CD4-positive, CD25-positive, alpha-beta regulatory T cell (primary cell): ENCODE data around the gene RPL10. TPM values are rescaled to one million over a fixed set of nuclear protein-coding genes. Genes with fewer than 3 reads are reported as not detected.
A peak's percentile ranks its signal among the peaks of the same experiment; 100 is the strongest.

Experiments
- ATAC-seq, 2 donors: fragments of 150-1000 bp; cut with Tn5 transposase; one replicate each; pipeline ENCODE4 v1.10.0; 2021; ENCODE audit warnings: low read depth in 2 of 2, moderate number of reproducible peaks in 2 of 2, moderate library complexity in 1 of 2
- DNase-seq, 3 donors: peaks; one replicate each; pipeline versions ENCODE4 v3.0.0 to v3.0.0-alpha.2; 2012 to 2022; ENCODE audit warnings: mixed read lengths in 1 of 3
- H3K27ac ChIP-seq: one replicate; pipeline ENCODE4 v1.7.0; 2013; ENCODE audit warnings: mild to moderate bottlenecking, low read length; ENCODE audit not compliant: insufficient read depth, poor library complexity, severe bottlenecking
- H3K27me3 ChIP-seq: one replicate; pipeline ENCODE4 v1.7.0; 2013; ENCODE audit warnings: low read length; ENCODE audit not compliant: control insufficient read depth, insufficient read depth
- H3K36me3 ChIP-seq: one replicate; pipeline ENCODE4 v1.7.0; 2013; ENCODE audit warnings: mild to moderate bottlenecking, low read length, moderate library complexity; ENCODE audit not compliant: control insufficient read depth, insufficient read depth
- H3K4me1 ChIP-seq: 2 replicates; pipeline ENCODE4 v1.7.0; 2013; ENCODE audit warnings: mild to moderate bottlenecking, low read length; ENCODE audit not compliant: insufficient read depth, control insufficient read depth, poor library complexity, severe bottlenecking
- H3K4me3 ChIP-seq: one replicate; pipeline ENCODE4 v1.7.0; 2013; ENCODE audit warnings: low read depth, mild to moderate bottlenecking, low read length, moderate library complexity
- H3K9me3 ChIP-seq, 2 experiments: 1 replicate in 1 of 2; 2 replicates in 1 of 2; pipeline ENCODE4 v1.7.0; 2013; ENCODE audit warnings: low read length in 2 of 2, mild to moderate bottlenecking in 1 of 2, moderate library complexity in 1 of 2; ENCODE audit not compliant: control insufficient read depth in 2 of 2
- H3K27ac Mint-ChIP-seq, 3 donors: one replicate each; pipeline ENCODE4 v1.8.0; 2020 to 2022; ENCODE audit warnings: mild to moderate bottlenecking in 3 of 3, mixed read lengths in 3 of 3, moderate library complexity in 2 of 3
- H3K27me3 Mint-ChIP-seq: one replicate; pipeline ENCODE4 v1.8.0; 2022; ENCODE audit warnings: mild to moderate bottlenecking, mixed read lengths
- H3K36me3 Mint-ChIP-seq: one replicate; pipeline ENCODE4 v1.8.0; 2020; ENCODE audit warnings: mixed read lengths
- H3K4me1 Mint-ChIP-seq, 4 donors: one replicate each; pipeline ENCODE4 v1.8.0; 2020 to 2022; ENCODE audit warnings: mixed read lengths in 4 of 4, mild to moderate bottlenecking in 1 of 4
- H3K4me3 Mint-ChIP-seq, 4 donors: one replicate each; pipeline ENCODE4 v1.8.0; 2020 to 2022; ENCODE audit warnings: mild to moderate bottlenecking in 4 of 4, mixed read lengths in 4 of 4, moderate library complexity in 3 of 4
- H3K9me3 Mint-ChIP-seq, 7 donors: one replicate each; pipeline ENCODE4 v1.8.0; 2020 to 2022; ENCODE audit warnings: mixed read lengths in 7 of 7, mild to moderate bottlenecking in 3 of 7, moderate library complexity in 2 of 7
- polyA plus RNA-seq, 4 donors: library from polyadenylated mRNA; unstranded; fragments of 300-500 nt; fragmentation: Illumina TruSeq; gene quantifications; one replicate each; pipeline ENCODE4 v1.2.3, GENCODE V29; 2021
- total RNA-seq: library from RNA; stranded (reverse); gene quantifications from one replicate; pipeline ENCODE4 v1.2.3, GENCODE V29; 2022

The RPL10 gene
- total and polyA plus RNA-seq, 5 donors from 2014 or later, result 3,877 to 6,073 (median 4,330) TPM

DNA sequence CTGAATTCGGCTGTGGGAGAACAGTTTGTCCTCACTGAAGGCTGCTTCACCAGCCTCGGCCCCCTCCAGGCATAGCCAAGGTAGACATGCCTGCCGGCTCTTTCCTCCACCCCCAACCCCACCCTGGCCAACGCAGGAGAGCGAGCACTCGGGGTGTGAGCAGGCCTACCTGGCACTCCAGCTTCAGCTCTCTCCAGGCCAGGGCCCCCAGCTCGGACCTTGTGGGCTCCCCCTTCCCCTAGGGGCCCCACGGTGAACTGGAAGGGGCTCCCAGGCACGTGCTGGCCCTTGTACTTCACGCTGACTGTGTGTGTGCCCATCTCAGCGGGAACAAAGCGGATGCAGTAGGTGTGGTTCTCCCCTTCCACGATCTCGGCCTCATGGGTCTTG is 46.2 kb upstream of the RPL10 start:
- Mint-ChIP-seq H3K27ac (peak overlapping the region; percentile 80 to 92 (median 82)), H3K4me1 (peaks cover 0 to 77% (median 11%) of the 10 kb centered on the region in 4 donors), H3K36me3 (peaks cover 8% of the 10 kb centered on the region), H3K27me3 (no peaks in the 10 kb centered on the region), H3K9me3 (peaks cover 0 to 1% (median 0%) of the 10 kb centered on the region in 7 donors), H3K4me3 (peak overlapping the region; percentile 54 to 89 (median 66))
- Histone ChIP-seq H3K4me3 (no peak overlapping the region), H3K27ac (peak overlapping the region; percentile 68), H3K4me1 (peaks cover 98% of the 10 kb centered on the region), H3K9me3 (no peaks in the 10 kb centered on the region), H3K27me3 (no peaks in the 10 kb centered on the region), H3K36me3 (peaks cover 49% of the 10 kb centered on the region)
- ATAC-seq, result no peak
- DNase-seq, result no peak

DNA sequence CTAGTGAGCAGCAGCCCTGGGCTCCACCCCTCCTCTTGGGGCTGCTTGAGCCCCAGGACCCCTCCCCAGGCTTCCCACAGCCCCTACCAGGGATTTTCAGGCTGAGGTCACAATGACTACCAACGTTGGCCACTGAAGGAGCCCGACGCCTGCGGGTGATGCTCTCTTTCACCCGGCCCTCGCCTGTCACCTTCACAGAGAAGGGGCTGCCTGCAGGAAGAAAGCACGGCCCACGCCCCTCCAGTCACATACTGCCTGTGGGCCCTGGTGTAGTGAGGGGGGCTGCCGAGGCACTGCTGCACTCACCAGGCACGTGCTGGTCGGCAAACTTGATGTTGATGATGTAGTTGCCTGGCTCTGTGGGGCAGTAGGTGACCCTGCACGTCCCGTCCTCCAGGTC is 45.7 kb upstream of the RPL10 start:
- H3K27me3 Mint-ChIP-seq, result no peaks in the 10 kb centered on the region
- peaks cover 54% of the 10 kb centered on the region for H3K36me3 ChIP-seq
- H3K36me3 Mint-ChIP-seq, result peaks cover 5% of the 10 kb centered on the region
- no peaks in the 10 kb centered on the region for H3K27me3 ChIP-seq
- peaks cover 98% of the 10 kb centered on the region for H3K4me1 ChIP-seq
- peaks cover 0 to 75% (median 6%) of the 10 kb centered on the region in 4 donors for H3K4me1 Mint-ChIP-seq
- no peak overlapping the region for H3K4me3 ChIP-seq
- DNase-seq, result no peak
- H3K27ac Mint-ChIP-seq, result peak overlapping the region in 1 of 3 donors; percentile 80
- peak overlapping the region in 1 of 4 donors; percentile 56 for H3K4me3 Mint-ChIP-seq
- H3K27ac ChIP-seq, result peak overlapping the region; percentile 68
- H3K9me3 Mint-ChIP-seq, result no peaks in the 10 kb centered on the region
- ATAC-seq, result no peak
- H3K9me3 ChIP-seq, result no peaks in the 10 kb centered on the region

DNA sequence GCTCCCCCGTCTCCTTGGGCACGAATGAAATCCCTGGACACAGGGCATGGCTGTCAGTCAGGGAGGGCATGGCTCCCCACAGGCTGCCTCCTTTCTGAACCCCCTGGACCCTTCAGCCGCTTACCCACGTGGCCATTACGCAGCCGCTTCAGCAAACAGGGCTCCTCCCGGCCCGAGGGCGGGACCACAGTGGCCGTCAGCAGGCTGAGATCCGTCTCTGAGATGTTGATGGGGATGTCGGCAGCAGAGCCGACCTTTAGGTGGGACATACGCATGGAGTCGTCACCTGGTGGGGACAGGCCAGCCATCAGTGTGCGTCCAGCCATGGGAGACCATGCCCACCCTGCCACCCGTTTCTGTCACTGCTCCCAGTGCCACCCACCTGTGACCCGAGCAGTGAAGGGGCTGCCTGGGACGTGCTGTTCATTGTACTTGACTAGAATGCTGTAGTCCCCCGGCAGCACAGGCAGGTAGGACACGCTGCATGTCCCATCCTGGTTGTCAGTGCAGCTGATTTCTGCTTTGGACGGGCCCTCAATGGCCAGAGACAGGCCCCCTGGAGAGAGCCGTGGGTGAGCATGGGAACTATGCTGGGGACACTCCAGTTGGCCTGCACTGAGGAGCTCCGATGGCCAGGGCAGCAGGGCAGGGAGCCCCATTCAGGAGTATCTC is 44.9 kb upstream of the RPL10 start:
- Histone ChIP-seq H3K9me3 (no peaks in the 10 kb centered on the region), H3K27ac (no peak overlapping the region), H3K36me3 (peaks cover 62% of the 10 kb centered on the region), H3K4me3 (no peak overlapping the region), H3K27me3 (no peaks in the 10 kb centered on the region), H3K4me1 (peaks cover 98% of the 10 kb centered on the region)
- H3K36me3 Mint-ChIP-seq, result peaks cover 1% of the 10 kb centered on the region
- peak overlapping the region in 2 of 4 donors; percentile 28 to 54 for H3K4me3 Mint-ChIP-seq
- peaks cover 0 to 73% (median 5%) of the 10 kb centered on the region in 4 donors for H3K4me1 Mint-ChIP-seq
- H3K27me3 Mint-ChIP-seq, result no peaks in the 10 kb centered on the region
- peak overlapping the region in 1 of 3 donors; percentile 6 for H3K27ac Mint-ChIP-seq
- ATAC-seq, result no peak
- no peaks in the 10 kb centered on the region for H3K9me3 Mint-ChIP-seq
- no peak for DNase-seq

GRCh38 chrX:154354013-154354412 is 44.2 kb upstream of the RPL10 start:
- Histone ChIP-seq H3K4me1 (peaks cover 98% of the 10 kb centered on the region), H3K9me3 (no peaks in the 10 kb centered on the region), H3K27me3 (no peaks in the 10 kb centered on the region), H3K27ac (no peak overlapping the region), H3K4me3 (no peak overlapping the region), H3K36me3 (peaks cover 66% of the 10 kb centered on the region)
- H3K27ac Mint-ChIP-seq, result peak overlapping the region in 2 of 3 donors; percentile 6 to 55
- H3K9me3 Mint-ChIP-seq, result peaks cover 0 to 4% (median 0%) of the 10 kb centered on the region in 7 donors
- ATAC-seq (no peak), DNase-seq (no peak)
- H3K27me3 Mint-ChIP-seq, result no peaks in the 10 kb centered on the region
- peaks cover 0 to 74% (median 5%) of the 10 kb centered on the region in 4 donors for H3K4me1 Mint-ChIP-seq
- peak overlapping the region in 2 of 4 donors; percentile 28 to 54 for H3K4me3 Mint-ChIP-seq
- peaks cover 6% of the 10 kb centered on the region for H3K36me3 Mint-ChIP-seq

DNA sequence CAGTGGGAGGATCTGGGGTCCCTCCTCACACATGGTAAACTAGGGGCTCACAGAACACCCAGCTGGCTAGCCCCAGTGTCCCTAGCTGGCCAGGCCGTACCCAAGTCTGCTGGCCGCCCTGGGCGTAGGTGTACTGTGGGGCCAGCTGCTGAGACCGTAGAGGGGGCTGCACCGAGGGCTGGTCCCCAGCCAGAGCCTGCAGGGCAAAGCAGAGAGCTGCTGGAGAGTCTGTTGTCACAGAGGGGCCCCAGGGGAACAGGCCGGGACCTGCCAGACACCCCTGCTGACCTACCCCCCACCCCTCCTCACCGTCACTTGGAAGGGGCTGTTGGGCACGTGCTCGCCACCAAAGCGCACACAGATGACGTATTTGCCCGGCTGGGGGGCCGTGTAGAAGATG is 43.7 kb upstream of the RPL10 start:
- Mint-ChIP-seq H3K27ac (peak overlapping the region in 1 of 3 donors; percentile 55), H3K9me3 (peaks cover 0 to 4% (median 0%) of the 10 kb centered on the region in 7 donors), H3K36me3 (peaks cover 6% of the 10 kb centered on the region), H3K27me3 (no peaks in the 10 kb centered on the region), H3K4me3 (no peak overlapping the region), H3K4me1 (peaks cover 0 to 69% (median 5%) of the 10 kb centered on the region in 4 donors)
- H3K27me3 ChIP-seq, result no peaks in the 10 kb centered on the region
- H3K27ac ChIP-seq, result no peak overlapping the region
- peaks cover 98% of the 10 kb centered on the region for H3K4me1 ChIP-seq
- no peak for DNase-seq
- no peak overlapping the region for H3K4me3 ChIP-seq
- ATAC-seq, result no peak
- H3K36me3 ChIP-seq, result peaks cover 63% of the 10 kb centered on the region
- no peaks in the 10 kb centered on the region for H3K9me3 ChIP-seq

DNA sequence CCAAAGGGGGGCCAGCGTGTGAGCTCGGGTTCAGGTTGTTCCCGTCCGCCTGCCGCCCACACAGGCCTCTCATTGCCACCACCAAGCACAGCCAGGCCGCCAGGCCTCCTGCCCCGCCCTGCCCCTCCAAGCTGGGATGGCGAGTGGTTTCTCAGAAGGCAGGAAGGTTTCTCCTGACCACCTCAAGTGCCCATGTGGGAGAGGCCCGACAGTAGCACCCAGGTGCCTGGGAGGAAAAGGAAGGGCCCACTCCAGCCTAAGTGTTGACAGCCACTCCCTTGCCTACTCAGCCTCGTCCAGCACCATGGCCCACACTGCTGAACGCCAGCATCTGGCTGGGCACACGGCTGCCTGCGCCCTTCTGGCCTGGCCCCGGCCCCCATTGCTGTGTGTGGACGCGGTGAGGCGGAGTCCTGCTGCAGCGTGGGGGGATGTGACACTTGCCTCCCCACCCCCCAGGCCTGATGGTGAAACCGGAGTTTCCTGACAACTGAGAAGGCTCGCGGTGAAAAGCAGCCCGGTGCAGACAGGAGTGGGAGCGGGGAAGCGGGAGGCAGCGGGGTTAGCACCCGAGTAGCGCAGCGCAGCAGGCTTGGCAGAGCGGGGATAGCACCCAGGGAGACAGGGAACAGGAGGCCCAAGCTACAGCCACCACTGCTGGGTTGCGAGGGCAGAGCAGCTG is 42.9 kb upstream of the RPL10 start:
- Histone ChIP-seq H3K36me3 (peaks cover 61% of the 10 kb centered on the region), H3K27ac (no peak overlapping the region), H3K4me3 (no peak overlapping the region), H3K9me3 (no peaks in the 10 kb centered on the region), H3K4me1 (peaks cover 96% of the 10 kb centered on the region), H3K27me3 (no peaks in the 10 kb centered on the region)
- H3K9me3 Mint-ChIP-seq, result peaks cover 0 to 4% (median 0%) of the 10 kb centered on the region in 7 donors
- peaks cover 0 to 62% (median 5%) of the 10 kb centered on the region in 4 donors for H3K4me1 Mint-ChIP-seq
- H3K4me3 Mint-ChIP-seq, result no peak overlapping the region
- H3K27ac Mint-ChIP-seq, result peak overlapping the region in 1 of 3 donors; percentile 83
- no peaks in the 10 kb centered on the region for H3K27me3 Mint-ChIP-seq
- DNase-seq (no peak), ATAC-seq (no peak)
- peaks cover 6% of the 10 kb centered on the region for H3K36me3 Mint-ChIP-seq

DNA sequence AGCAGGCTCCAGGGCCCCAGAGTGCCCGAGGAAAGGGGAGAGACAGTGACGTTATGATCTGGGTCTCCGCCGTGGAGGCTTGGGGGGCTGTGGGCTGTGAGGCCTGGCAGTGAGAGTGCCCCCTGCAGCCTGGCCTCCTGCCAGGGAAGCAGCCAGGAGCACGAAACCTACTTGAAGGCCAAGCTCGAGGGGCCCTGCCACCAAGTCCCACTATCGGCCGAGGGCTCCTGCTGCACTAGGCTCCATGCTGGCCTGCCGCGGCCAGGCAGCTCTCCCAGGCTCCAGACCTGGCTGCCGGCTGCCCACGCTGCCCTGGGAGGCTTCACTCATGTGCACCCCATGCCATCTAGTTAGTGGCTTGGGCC is 42.4 kb upstream of the RPL10 start:
- H3K27me3 Mint-ChIP-seq, result no peaks in the 10 kb centered on the region
- DNase-seq (no peak), ATAC-seq (no peak)
- H3K4me1 Mint-ChIP-seq, result peaks cover 0 to 60% (median 5%) of the 10 kb centered on the region in 4 donors
- no peak overlapping the region for H3K4me3 Mint-ChIP-seq
- Histone ChIP-seq H3K27ac (no peak overlapping the region), H3K27me3 (no peaks in the 10 kb centered on the region), H3K4me1 (peaks cover 94% of the 10 kb centered on the region), H3K4me3 (no peak overlapping the region), H3K9me3 (no peaks in the 10 kb centered on the region), H3K36me3 (peaks cover 61% of the 10 kb centered on the region)
- H3K9me3 Mint-ChIP-seq, result peaks cover 0 to 4% (median 0%) of the 10 kb centered on the region in 7 donors
- peaks cover 6% of the 10 kb centered on the region for H3K36me3 Mint-ChIP-seq
- H3K27ac Mint-ChIP-seq, result no peak overlapping the region
